ENCODE measurements around the gene HAND2.

DNA sequence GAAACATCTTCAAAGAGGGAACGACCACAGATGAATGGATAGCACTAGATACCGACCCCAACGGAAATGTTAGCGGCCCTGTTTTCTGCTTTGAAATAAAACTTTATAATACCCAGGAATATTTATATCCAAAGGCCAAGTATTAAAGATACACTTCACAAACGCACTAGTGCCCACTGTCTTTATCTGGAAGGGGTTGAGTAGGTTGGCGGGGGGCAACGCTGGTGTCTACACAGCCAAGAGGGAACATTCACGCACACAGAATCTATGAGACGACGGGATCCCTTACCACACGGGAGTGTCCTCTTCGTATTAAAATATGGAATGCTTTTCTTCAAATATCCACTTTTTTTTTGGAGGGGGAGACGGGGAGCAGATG lies 3.3 kb downstream of the HAND2 start:
- TF ChIP-seq, protein P1, sequence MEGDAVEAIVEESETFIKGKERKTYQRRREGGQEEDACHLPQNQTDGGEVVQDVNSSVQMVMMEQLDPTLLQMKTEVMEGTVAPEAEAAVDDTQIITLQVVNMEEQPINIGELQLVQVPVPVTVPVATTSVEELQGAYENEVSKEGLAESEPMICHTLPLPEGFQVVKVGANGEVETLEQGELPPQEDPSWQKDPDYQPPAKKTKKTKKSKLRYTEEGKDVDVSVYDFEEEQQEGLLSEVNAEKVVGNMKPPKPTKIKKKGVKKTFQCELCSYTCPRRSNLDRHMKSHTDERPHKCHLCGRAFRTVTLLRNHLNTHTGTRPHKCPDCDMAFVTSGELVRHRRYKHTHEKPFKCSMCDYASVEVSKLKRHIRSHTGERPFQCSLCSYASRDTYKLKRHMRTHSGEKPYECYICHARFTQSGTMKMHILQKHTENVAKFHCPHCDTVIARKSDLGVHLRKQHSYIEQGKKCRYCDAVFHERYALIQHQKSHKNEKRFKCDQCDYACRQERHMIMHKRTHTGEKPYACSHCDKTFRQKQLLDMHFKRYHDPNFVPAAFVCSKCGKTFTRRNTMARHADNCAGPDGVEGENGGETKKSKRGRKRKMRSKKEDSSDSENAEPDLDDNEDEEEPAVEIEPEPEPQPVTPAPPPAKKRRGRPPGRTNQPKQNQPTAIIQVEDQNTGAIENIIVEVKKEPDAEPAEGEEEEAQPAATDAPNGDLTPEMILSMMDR (conservative IDR thresholded peaks at IDR 0.05; ENCODE audit: low read length): no peak
- no peak for TF ChIP-seq EZH2phosphoT487 (IDR thresholded peaks at IDR 0.05; ENCODE audit: borderline replicate concordance)

Measured in Loucy (cell line).